Glomerular endothelial cell (primary cell): ENCODE results near the gene IFITM10. TPM values are rescaled to one million over a fixed set of nuclear protein-coding genes. Genes with fewer than 3 reads are reported as not detected.
"Not testable (repeated sequence)": the region's sequence is repeated elsewhere in the genome, so short reads cannot be mapped to it uniquely, and the experiment has no call there.

Experiments
- DNase-seq: peaks from one replicate; pipeline ENCODE4 v3.0.0-alpha.2; 2011; ENCODE audit warnings: low read depth, low spot score; ENCODE audit errors: extremely low read depth
- total RNA-seq: library from RNA; depleted of rRNA; stranded (reverse); fragments of >200 nt; gene quantifications from 2 replicates; pipeline ENCODE4 v1.2.3, GENCODE V29; 2015

The IFITM10 gene
- total RNA-seq, 1 donor from 2014 or later: not detected

GRCh38 chr11:1778141-1778911, 27.9 kb upstream of the IFITM10 start:
- DNase-seq: no peak

- no peak for DNase-seq
Measured at GRCh38 chr11:1777737-1778136, 27.3 kb upstream of the IFITM10 start.

DNA sequence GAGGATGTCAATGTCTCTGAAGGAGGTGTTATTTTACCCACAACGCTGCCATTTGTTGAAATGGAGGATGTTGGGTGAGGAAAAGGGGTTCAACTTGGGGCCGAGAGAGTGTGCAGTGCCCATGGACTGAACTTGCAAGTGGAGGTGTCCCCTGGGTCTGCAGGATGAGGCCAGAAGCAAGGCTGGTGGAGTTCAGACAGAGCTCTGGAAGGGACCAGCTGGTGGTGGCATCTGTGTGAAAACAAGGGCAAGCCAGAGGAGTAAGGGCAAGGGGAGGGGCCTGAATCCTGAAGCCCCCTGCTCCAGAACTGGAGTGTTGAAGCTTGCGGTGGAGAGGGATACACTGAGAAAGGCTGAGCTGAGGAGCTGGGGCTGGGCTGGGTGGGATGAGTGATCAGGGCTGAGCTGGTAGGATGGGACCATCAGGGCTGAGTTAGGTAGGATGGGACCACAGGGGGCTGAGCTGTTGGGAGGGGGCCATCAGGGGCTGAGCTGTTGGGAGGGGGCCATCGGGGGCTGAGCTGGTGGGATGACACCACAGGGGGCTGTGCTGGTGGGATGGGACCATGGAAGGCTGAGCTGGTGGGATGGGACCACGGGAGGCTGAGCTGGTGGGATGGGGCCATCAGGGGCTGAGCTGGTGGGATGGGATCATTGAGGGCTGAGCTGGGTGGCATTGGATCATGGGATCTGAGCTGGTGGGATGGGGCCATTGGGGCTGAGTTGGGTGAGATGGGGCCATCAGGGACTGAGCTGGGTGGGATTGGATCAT, 26.7 kb upstream of the IFITM10 start:
- DNase-seq: no peak

- no peak for DNase-seq
Measured at GRCh38 chr11:1776331-1776851, 26.0 kb upstream of the IFITM10 start.

GRCh38 chr11:1774886-1775285, 24.5 kb upstream of the IFITM10 start:
- DNase-seq: no peak

DNA sequence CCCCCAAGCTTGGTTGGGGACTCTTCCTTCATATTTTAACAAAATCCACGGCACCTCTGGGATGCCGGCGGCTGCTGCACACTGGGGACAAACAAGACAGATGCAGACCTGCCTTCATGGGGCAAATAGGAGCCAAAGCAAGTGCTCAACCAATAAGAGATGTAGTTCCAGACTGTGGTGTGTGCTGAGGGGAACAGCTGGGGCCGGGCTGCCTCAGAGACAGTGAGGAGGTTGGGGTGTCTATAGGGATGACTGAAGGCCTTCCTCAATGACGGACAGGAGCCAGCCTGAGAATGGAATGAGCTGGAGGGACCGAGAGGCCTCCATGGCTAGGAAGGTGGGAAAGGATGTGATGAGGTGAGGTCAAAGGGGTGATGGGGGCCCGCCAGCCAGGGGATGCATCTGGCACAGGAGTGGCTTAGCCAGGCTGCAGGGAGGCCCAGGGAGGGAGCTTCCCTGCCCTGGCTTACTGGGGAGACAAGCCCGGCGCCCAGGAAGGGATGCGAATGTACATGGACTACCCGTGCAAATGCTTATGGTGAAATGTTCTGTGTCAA, 23.7 kb upstream of the IFITM10 start:
- DNase-seq: no peak

GRCh38 chr11:1773131-1773993, 23.0 kb upstream of the IFITM10 start:
- no peak for DNase-seq

GRCh38 chr11:1772270-1773130, 22.1 kb upstream of the IFITM10 start:
- DNase-seq: no peak

DNA sequence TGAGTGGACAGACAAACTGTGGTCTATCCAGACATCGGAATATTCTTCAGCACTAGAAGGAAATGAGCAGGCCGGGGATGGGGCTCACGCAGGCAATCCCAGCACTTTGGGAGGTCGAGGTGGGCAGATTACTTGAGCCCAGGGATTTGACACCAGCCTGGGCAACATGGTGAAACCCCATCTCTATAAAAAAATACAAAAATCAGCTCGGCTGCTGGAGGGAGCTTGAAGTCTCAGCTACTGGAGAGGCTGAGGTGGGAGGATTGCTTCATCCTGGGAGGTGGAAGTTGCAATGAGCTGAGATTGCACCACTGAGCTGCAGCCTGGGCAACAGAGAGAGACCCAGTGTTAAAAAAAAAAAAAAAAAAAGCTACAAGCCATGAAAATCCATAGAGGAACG, 21.3 kb upstream of the IFITM10 start:
- DNase-seq: no peak

GRCh38 chr11:1771273-1771672, 20.9 kb upstream of the IFITM10 start:
- no peak for DNase-seq

- no peak for DNase-seq
Measured at GRCh38 chr11:1770528-1770927, 20.1 kb upstream of the IFITM10 start.

GRCh38 chr11:1770061-1770460, 19.7 kb upstream of the IFITM10 start:
- no peak for DNase-seq

DNA sequence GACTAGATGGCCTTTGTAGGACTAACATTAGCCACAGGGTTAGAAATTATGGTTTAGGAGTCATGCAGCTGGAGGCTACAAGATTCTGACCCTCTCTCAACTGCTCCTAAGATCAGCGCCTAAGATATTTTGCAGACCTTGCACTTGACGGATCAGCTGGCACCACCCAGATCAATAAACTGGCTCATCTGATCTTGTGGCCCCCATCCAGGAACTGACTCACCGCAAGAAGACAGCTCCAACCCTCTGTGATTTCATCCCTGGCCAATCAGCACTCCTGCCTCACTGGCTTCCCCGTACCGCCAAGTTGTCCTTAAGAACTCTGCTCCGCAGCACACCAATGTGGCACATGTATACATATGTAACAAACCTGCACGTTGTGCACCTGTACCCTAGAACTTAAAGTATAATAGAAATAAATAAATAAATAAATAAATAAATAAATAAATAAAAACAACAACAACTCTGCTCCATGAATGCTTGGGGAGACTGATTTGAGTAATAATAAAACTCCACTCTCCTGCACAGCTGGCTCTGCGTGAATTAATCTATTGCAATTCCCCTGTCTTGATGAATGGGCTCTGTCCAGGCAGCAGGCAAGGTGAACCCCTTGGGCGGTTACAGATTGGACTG, 19.0 kb upstream of the IFITM10 start:
- DNase-seq: not testable (repeated sequence)

- DNase-seq: no peak
Measured at GRCh38 chr11:1768141-1768469, 17.7 kb upstream of the IFITM10 start.

GRCh38 chr11:1767399-1768140, 17.2 kb upstream of the IFITM10 start:
- DNase-seq: no peak

GRCh38 chr11:1766719-1767398, 16.5 kb upstream of the IFITM10 start:
- no peak for DNase-seq

GRCh38 chr11:1765871-1766718, 15.7 kb upstream of the IFITM10 start:
- no peak for DNase-seq
